BLaER1 (cell line): Measurements from ENCODE around the gene FARP2.

ENCODE experiments used
- H3K27ac ChIP-seq: shearing (Covaris generic); formaldehyde crosslinking; 2 replicates; pipeline ENCODE4 v1.8.1; 2022
- H3K27me3 ChIP-seq: shearing (Covaris generic); formaldehyde crosslinking; 2 replicates; pipeline ENCODE4 v1.8.1; 2022
- H3K36me3 ChIP-seq: shearing (Covaris generic); formaldehyde crosslinking; 2 replicates; pipeline ENCODE4 v1.8.1; 2022
- H3K4me1 ChIP-seq: shearing (Covaris generic); formaldehyde crosslinking; 2 replicates; pipeline ENCODE4 v1.8.1; 2022
- H3K4me2 ChIP-seq: shearing (Covaris generic); formaldehyde crosslinking; 2 replicates; pipeline ENCODE4 v1.8.1; 2022
- H3K4me3 ChIP-seq: shearing (Covaris generic); formaldehyde crosslinking; 2 replicates; pipeline ENCODE4 v1.8.1; 2022
- H3K9ac ChIP-seq: shearing (Covaris generic); formaldehyde crosslinking; 2 replicates; pipeline ENCODE4 v1.8.1; 2022
- H3K9me3 ChIP-seq: shearing (Covaris generic); formaldehyde crosslinking; 2 replicates; pipeline ENCODE4 v1.8.1; 2022
- H4K20me1 ChIP-seq: shearing (Covaris generic); formaldehyde crosslinking; 2 replicates; pipeline ENCODE4 v1.8.1; 2022
- Cebpa-rat ChIP-seq: shearing (Covaris generic); IDR thresholded peaks from 2 replicates; pipeline ENCODE4 v1.8.1; 2022

FARP2 gene

DNA sequence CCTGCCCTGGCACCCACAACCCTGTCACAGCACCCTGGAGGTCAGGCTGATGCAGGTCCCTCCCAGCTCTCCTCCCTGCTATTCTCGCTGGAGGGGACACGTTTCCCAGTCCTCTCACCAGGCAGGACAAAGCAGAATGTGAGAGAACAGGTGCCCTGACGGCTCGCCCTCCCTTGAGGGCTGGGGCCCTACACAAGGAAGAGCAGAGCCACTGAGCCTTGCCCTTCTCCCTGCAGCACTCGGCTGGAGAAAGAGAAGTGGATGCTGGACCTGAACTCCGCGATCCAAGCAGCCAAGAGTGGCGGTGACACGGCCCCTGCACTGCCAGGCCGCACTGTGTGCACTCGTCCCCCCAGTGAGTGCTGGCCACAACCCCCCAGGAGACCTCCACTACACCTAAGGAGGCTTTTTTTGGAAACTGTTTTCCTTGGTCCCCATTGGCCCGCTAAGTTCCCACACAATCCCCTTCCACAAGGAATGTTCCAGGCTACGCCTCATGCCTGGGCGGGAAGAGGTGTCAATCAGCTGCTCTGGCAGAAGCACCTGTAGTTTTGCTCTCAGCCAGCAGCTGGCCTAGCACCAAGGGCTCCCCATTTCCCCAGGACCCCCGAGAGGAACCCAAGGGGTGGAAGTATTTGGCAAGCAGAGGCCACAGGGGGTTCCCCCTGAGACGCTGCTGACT is 134.9 kb downstream of the FARP2 start:
- 0 out of 2 replicates have a peak overlapping the region, but pooled peaks have one; percentile 17 for H3K4me2 ChIP-seq
- peaks cover 65% of the 10 kb centered on the region for H3K36me3 ChIP-seq
- no peak for TF ChIP-seq Cebpa-rat
- H3K9ac ChIP-seq = no peak overlapping the region
- H4K20me1 ChIP-seq = peaks cover 38% of the 10 kb centered on the region
- no peak overlapping the region for H3K4me3 ChIP-seq
- no peak overlapping the region for H3K27ac ChIP-seq
- no peaks in the 10 kb centered on the region for H3K27me3 ChIP-seq
- H3K9me3 ChIP-seq = no peaks in the 10 kb centered on the region
- peaks cover 16% of the 10 kb centered on the region for H3K4me1 ChIP-seq

DNA sequence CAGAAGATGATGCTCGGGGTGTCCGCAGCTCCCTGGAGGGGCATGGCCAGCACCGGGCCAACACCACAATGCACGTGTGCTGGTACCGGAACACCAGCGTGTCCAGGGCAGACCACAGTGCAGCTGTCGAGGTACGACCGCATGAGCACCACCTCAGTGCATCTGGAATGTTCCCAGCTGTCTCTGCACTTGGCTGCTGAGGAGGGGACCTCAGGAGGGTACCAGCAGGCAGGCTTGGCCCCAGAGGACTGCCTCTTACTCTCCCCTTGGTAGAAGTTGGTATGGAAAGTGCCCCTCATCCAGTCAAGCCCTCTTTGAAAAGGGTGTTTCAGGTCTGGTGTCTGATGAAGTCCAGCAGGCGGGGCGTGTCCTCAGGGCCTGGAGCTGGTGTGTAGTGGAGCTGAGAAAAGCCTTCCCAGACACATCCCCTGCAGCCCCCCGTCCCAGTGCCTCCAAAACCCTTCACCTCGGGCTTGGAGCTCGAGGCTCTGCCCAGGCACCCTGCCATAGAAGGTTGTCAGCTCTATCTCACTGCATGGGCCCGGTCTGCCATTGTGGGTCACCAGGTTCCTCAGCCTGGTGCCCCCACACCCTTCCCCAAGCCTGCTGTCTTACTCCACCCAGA is 135.6 kb downstream of the FARP2 start:
- Histone ChIP-seq H4K20me1 (peaks cover 45% of the 10 kb centered on the region), H3K4me1 (peaks cover 16% of the 10 kb centered on the region), H3K9me3 (no peaks in the 10 kb centered on the region), H3K4me2 (no peak overlapping the region), H3K27ac (no peak overlapping the region), H3K27me3 (no peaks in the 10 kb centered on the region), H3K36me3 (peaks cover 70% of the 10 kb centered on the region), H3K9ac (no peak overlapping the region), H3K4me3 (no peak overlapping the region)
- TF ChIP-seq Cebpa-rat = no peak

DNA sequence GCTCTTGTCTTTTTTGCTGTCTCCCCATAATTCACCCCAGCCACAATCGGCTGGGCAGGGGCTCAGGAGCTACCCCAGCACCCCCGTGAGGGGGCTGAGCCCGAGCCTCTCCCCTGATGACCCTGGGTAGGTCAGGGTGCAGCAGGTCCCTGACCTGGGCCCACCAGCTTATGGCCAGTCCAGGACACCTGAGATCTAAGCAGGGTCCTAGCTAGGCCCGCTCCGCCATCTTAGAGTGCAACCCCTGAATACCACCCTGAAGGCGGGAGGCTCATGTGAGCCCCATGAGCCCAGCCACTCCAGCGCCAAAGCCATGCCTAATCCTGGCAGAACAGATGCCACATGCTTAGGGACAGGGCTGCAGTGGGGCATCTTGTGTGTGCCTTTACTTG is 136.1 kb downstream of the FARP2 start:
- Histone ChIP-seq H3K4me1 (peaks cover 16% of the 10 kb centered on the region), H3K4me2 (no peak overlapping the region), H3K27me3 (no peaks in the 10 kb centered on the region), H3K36me3 (peaks cover 74% of the 10 kb centered on the region), H3K4me3 (no peak overlapping the region), H4K20me1 (peaks cover 50% of the 10 kb centered on the region), H3K27ac (no peak overlapping the region), H3K9ac (no peak overlapping the region), H3K9me3 (no peaks in the 10 kb centered on the region)
- no peak for TF ChIP-seq Cebpa-rat

- no peak overlapping the region for H3K9ac ChIP-seq
- peaks cover 84% of the 10 kb centered on the region for H3K36me3 ChIP-seq
- H3K9me3 ChIP-seq = no peaks in the 10 kb centered on the region
- no peak overlapping the region for H3K27ac ChIP-seq
- no peak for TF ChIP-seq Cebpa-rat
- no peak overlapping the region for H3K4me2 ChIP-seq
- H3K4me1 ChIP-seq = peaks cover 16% of the 10 kb centered on the region
- no peaks in the 10 kb centered on the region for H3K27me3 ChIP-seq
- H4K20me1 ChIP-seq = peaks cover 60% of the 10 kb centered on the region
- H3K4me3 ChIP-seq = no peak overlapping the region
Observed at GRCh38 chr2:241493092-241493491, 137.0 kb downstream of the FARP2 start.

DNA sequence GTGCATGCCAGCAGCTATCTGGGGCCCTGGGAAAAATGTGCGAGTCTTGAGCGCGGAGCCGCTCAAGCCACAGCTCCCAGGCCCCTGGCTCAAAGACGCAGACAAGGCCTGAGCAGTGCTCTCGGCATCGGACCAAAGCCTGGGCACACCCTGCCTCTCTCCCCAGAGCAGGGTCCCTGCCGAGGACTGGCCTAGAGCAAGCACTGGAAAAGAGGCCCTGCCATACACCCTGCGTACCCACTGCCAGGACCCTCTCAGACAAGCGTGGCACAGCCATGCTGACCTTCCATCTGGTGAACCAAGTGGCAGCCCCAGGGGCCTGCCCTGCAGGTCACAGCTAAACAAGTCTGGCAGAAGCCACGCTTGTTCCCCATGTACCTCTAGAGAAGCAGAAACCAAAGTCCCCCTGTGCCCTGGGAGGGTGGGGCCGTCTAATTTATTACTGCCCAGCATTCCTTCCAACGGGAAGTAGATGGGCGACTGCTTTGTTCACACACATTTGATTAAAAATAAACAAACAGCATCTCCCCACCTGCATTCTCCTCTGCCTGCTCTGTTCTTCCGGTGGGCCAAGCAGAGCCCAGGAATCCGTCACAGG is 138.3 kb downstream of the FARP2 start:
- Histone ChIP-seq H4K20me1 (peaks cover 73% of the 10 kb centered on the region), H3K27ac (no peak overlapping the region), H3K4me3 (no peak overlapping the region), H3K36me3 (peaks cover 97% of the 10 kb centered on the region), H3K9me3 (no peaks in the 10 kb centered on the region), H3K27me3 (no peaks in the 10 kb centered on the region), H3K4me1 (peaks cover 16% of the 10 kb centered on the region), H3K4me2 (no peak overlapping the region), H3K9ac (no peak overlapping the region)
- no peak for TF ChIP-seq Cebpa-rat

DNA sequence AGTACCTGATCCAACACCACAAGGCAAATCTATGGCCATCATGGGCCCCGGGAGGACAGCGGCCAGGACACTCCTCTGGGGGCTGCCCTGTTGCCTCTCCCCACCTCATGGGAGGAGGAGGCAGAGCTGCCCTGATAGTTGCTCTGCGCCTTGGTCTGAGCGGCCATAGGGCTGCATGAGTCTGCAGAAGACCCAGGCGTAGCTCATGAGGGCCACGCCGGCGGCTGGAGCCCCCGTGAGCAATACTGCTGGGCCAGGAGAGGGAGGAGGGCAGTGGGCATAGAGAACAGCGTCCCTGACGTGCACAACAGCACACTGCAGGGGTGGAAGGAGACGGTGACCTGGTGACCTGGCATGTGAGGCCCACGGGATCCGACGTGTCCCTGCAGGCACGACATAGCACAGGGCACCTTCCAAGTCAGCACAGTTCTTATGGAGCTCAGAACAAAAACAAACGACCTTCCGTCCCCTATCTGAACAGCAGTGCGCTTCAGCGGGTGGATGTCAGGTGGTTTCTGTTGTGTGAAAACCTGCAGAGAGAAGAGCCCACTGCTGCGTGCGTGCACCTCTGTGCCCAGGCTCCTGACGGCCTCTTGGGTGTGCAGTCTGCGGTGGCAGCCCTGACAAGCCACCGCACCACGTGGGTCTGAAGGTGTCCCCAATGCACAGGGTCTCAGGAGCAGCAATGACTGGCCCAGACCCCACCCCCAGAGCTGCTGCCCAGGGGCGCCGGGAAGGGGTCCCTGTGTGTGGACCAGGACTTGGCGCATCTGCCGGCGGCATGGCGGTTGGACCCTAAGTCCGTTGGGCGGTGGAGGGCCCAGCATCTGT is 139.3 kb downstream of the FARP2 start:
- TF ChIP-seq Cebpa-rat = no peak
- no peaks in the 10 kb centered on the region for H3K27me3 ChIP-seq
- H3K4me3 ChIP-seq = no peak overlapping the region
- H3K9ac ChIP-seq = no peak overlapping the region
- peaks cover 16% of the 10 kb centered on the region for H3K4me1 ChIP-seq
- peaks cover 97% of the 10 kb centered on the region for H3K36me3 ChIP-seq
- H3K9me3 ChIP-seq = no peaks in the 10 kb centered on the region
- no peak overlapping the region for H3K4me2 ChIP-seq
- no peak overlapping the region for H3K27ac ChIP-seq
- peaks cover 80% of the 10 kb centered on the region for H4K20me1 ChIP-seq

DNA sequence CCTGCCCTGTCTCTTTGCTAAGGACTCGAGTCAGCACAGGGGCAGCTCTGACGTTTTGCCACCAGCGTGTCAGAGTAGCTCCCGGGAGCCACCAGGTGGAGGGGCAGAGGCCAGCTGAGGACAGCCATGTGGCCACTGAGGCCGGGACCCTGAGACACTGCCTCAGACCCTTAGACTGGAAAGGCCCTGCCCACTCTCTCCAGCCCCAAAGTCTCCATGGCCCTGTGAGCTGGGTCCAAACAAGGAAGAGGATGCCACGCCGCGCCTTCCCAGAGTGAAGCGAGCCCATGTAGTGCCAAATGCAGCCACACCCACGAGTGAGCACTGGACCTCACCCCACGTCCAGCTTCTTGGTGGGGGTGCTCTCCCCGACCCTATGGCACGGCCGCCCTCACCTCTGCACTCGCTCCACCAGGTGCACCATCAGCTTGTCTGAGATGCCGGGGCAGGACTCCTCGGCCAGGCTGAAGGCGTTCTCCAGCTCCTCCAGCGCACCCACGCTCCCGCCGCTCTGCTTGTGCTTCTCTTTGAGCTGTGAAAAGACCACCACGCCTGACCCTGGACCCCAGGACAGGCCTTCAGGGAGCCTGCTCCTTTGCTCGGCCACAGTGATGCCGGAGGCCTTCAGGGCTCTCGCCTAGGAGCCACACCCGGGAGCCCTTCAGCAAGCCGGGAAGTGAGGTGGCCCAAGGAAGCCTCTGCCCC is 140.1 kb downstream of the FARP2 start:
- peaks cover 80% of the 10 kb centered on the region for H4K20me1 ChIP-seq
- no peak overlapping the region for H3K27ac ChIP-seq
- H3K4me2 ChIP-seq = no peak overlapping the region
- H3K4me1 ChIP-seq = peaks cover 11% of the 10 kb centered on the region
- no peaks in the 10 kb centered on the region for H3K27me3 ChIP-seq
- no peak overlapping the region for H3K4me3 ChIP-seq
- peaks cover 98% of the 10 kb centered on the region for H3K36me3 ChIP-seq
- H3K9me3 ChIP-seq = no peaks in the 10 kb centered on the region
- no peak for TF ChIP-seq Cebpa-rat
- H3K9ac ChIP-seq = no peak overlapping the region

- H3K27ac ChIP-seq = no peak overlapping the region
- no peak overlapping the region for H3K4me3 ChIP-seq
- H3K9me3 ChIP-seq = no peaks in the 10 kb centered on the region
- peaks cover 80% of the 10 kb centered on the region for H4K20me1 ChIP-seq
- H3K9ac ChIP-seq = no peak overlapping the region
- H3K4me1 ChIP-seq = peaks cover under 1% of the 10 kb centered on the region; the same call in 1 of the 2 replicates
- H3K4me2 ChIP-seq = no peak overlapping the region
- H3K36me3 ChIP-seq = peaks cover 100% of the 10 kb centered on the region
- no peak for TF ChIP-seq Cebpa-rat
- no peaks in the 10 kb centered on the region for H3K27me3 ChIP-seq
Observed at GRCh38 chr2:241496904-241497877, 141.1 kb downstream of the FARP2 start.
